Activated naive CD4-positive, alpha-beta T cell treated with anti-CD3 and anti-CD28 coated beads for 36 hours (primary cell): Measurements from ENCODE around the gene C3orf85. TPM values are rescaled to one million over a fixed set of nuclear protein-coding genes. Genes with fewer than 3 reads are reported as not detected.
"Not testable (repeated sequence)": the region's sequence is repeated elsewhere in the genome, so short reads cannot be mapped to it uniquely, and the experiment has no call there.

Experiments
- CTCF ChIA-PET: fragments of 350-600 bp; sonication (Branson Sonifier 250); formaldehyde crosslinking; loops from one replicate; lab custom pipeline; 2021; ENCODE audit warnings: antibody characterized with exemption; lab: Charles Lee
- DNase-seq: peaks from one replicate; pipeline ENCODE4 v3.0.0-alpha.2; 2020
- H3K27ac Mint-ChIP-seq: one replicate; pipeline ENCODE4 v1.8.0; 2021; ENCODE audit warnings: mild to moderate bottlenecking, mixed read lengths
- H3K27me3 Mint-ChIP-seq: one replicate; pipeline ENCODE4 v1.8.0; 2021; ENCODE audit warnings: low read depth, mixed read lengths
- H3K36me3 Mint-ChIP-seq: one replicate; pipeline ENCODE4 v1.8.0; 2021; ENCODE audit warnings: low read depth, mixed read lengths
- H3K4me1 Mint-ChIP-seq: one replicate; pipeline ENCODE4 v1.8.0; 2021; ENCODE audit warnings: low read depth, mixed read lengths
- H3K4me3 Mint-ChIP-seq: one replicate; pipeline ENCODE4 v1.8.0; 2021; ENCODE audit warnings: mild to moderate bottlenecking, moderate library complexity, mixed read lengths
- H3K9me3 Mint-ChIP-seq: one replicate; pipeline ENCODE4 v1.8.0; 2021; ENCODE audit warnings: mixed read lengths
- intact Hi-C: fragments of 100-400 bp; cut with micrococcal nuclease; formaldehyde crosslinking; loops from one replicate; pipeline ENCODE4 v1.15.1; 2023
- total RNA-seq, 2 experiments: library from RNA; stranded (reverse); gene quantifications; one replicate each; pipeline ENCODE4 v1.2.3, GENCODE V29; 2021

The C3orf85 gene
- total RNA-seq, 2 experiments from 2014 or later: not detected

DNA sequence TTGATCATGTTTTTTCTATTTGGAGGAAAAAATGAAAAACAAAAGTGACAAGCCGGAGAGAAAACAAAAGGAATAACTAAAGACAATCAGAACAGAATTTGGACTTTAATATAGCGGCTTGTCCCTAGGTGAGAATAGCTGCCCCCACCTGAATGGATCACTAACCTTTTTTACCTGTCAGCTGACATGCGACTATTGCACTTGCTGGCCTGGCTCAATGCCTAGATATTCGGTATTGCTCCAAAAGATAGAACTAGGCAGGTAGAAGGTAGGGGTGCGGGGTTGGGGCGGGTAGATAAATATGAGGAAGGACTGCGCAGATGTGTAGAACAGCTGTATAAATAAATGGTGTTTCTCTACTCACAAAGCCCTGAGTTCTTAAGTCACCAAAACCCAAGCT is 17.9 kb upstream of the C3orf85 start:
- no peaks in the 10 kb centered on the region for H3K4me1 Mint-ChIP-seq
- peaks cover 7% of the 10 kb centered on the region for H3K27me3 Mint-ChIP-seq
- DNase-seq: no peak
- H3K9me3 Mint-ChIP-seq: no peaks in the 10 kb centered on the region
- CTCF ChIA-PET: no interaction called here
- H3K36me3 Mint-ChIP-seq: no peaks in the 10 kb centered on the region
- no peak overlapping the region for H3K27ac Mint-ChIP-seq
- no peak overlapping the region for H3K4me3 Mint-ChIP-seq
- intact Hi-C loops: no loop called here

DNA sequence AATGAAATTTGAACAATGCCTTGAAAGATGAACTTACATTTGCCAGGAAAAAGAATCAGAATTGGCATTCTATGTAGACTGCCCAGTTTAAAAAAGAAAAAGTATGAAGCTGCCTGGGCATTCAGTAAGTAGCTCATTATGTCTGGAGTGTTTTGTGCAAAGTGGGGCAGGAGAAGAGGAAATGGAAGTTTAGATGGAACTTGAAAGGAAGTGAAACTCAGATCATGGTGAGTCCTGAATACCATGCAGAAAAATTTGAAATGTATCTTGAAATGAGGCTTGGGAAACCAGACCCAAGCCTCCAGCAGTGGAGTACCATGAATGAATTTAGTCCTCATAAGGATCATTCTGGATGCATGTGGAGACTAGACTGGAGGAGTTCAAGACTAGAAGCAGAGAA is 13.8 kb upstream of the C3orf85 start:
- Mint-ChIP-seq H3K36me3 (no peaks in the 10 kb centered on the region), H3K4me3 (no peak overlapping the region), H3K9me3 (no peaks in the 10 kb centered on the region), H3K27me3 (no peaks in the 10 kb centered on the region), H3K4me1 (no peaks in the 10 kb centered on the region), H3K27ac (no peak overlapping the region)
- DNase-seq: no peak
- CTCF ChIA-PET: no interaction called here
- intact Hi-C loops: no loop called here

DNA sequence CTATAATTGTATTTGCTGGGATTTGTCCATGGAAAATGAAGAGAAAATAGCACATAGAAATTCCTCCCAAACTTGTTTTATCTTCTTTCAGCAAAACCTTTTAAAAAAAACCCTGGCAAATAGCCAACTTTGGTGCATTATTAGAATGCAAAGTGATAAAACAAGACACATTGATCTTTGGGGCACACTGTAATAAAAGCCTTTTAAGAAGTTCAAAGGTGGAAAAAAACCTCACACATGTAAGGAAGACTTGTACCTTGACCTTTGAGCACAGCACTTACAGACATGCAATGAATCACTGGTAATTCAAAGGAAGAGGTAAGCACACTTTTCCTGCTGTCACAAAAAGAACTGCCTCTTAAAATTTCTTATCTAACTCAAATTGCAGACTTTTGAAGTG is 10.6 kb upstream of the C3orf85 start:
- Mint-ChIP-seq H3K9me3 (peaks cover 3% of the 10 kb centered on the region), H3K27me3 (no peaks in the 10 kb centered on the region), H3K27ac (no peak overlapping the region), H3K36me3 (no peaks in the 10 kb centered on the region), H3K4me1 (no peaks in the 10 kb centered on the region), H3K4me3 (no peak overlapping the region)
- CTCF ChIA-PET: no interaction called here
- intact Hi-C loops: no loop called here
- DNase-seq: no peak

DNA sequence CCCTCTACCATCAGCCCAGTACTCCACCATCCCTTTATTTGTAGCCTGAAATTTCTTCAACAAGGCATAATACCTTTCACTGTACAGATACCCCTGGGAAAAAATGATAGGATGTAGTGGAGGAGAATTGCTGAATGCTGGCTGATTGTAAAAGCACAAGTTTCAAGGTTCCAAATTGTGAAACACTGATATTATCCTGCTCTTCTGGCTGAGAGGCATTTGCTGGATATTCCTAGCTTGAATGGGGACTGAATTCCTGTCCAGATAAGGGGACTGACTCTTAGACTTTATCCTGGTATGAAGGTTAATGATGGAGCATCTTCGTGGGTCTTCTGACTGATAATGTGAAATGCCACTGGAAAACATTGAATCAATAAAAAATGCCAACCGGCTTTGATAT is 9.0 kb upstream of the C3orf85 start:
- no peaks in the 10 kb centered on the region for H3K36me3 Mint-ChIP-seq
- no peak for DNase-seq
- intact Hi-C loops: no loop called here
- peaks cover 3% of the 10 kb centered on the region for H3K9me3 Mint-ChIP-seq
- no peak overlapping the region for H3K4me3 Mint-ChIP-seq
- CTCF ChIA-PET: no interaction called here
- H3K4me1 Mint-ChIP-seq: no peaks in the 10 kb centered on the region
- no peaks in the 10 kb centered on the region for H3K27me3 Mint-ChIP-seq
- no peak overlapping the region for H3K27ac Mint-ChIP-seq

DNA sequence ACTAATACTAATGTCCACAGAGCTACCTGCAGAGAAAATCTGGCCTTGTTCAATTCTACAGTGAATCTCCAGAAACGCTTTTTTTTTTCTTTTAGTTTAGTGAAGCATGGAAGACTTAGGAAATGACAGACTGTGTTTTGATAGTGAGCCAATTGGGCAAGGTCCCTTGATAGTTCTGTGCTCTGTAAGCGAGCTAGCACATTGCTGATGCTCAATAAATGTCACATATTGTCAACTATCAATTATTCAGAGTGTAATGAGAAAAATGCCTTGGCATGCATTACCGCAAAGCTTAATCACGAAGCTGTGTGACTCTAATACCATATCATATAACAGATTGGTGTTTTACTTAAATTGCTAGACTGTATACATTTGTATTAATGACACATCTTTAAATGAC is 5.2 kb upstream of the C3orf85 start:
- Mint-ChIP-seq H3K4me1 (no peaks in the 10 kb centered on the region), H3K27ac (no peak overlapping the region), H3K36me3 (no peaks in the 10 kb centered on the region), H3K9me3 (peaks cover 3% of the 10 kb centered on the region), H3K4me3 (no peak overlapping the region), H3K27me3 (no peaks in the 10 kb centered on the region)
- CTCF ChIA-PET: no interaction called here
- intact Hi-C loops: no loop called here
- DNase-seq: no peak

DNA sequence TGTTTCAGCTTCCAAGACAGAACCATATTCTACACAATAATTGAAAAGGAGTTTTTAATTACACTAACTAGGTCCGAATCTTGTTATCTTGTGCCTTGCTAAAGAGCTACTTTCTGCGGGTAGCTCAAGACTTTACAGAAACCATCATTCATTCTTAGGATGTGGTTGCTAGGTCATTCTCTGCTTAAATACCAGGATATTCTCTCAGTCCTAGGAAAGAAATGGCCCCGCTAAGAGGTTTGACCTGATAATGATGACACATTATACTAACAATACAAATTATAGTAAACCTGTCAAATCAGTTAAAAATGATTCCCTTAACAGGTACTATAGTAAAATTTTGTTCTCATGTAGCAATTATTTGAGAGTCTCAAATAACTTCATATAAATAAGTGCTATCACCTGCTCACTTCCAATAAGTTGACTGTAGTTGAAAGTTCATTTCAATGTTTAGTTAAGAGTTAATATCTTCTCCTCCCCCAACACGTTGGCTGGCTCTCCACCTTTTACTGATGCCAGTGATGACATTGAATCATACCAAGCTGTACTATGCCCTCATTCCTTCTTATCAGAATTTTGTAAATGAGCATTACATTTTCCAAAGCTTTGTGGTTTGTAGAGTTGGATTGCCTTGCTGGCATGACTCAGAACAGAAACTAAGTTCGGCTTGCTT is 3.6 kb upstream of the C3orf85 start:
- Mint-ChIP-seq H3K9me3 (peaks cover 3% of the 10 kb centered on the region), H3K4me3 (no peak overlapping the region), H3K27me3 (no peaks in the 10 kb centered on the region), H3K4me1 (no peaks in the 10 kb centered on the region), H3K27ac (no peak overlapping the region), H3K36me3 (no peaks in the 10 kb centered on the region)
- CTCF ChIA-PET: interaction anchor here (0.5 to 1.2 kb wide), 3 partner anchors 10 to 343 kb away, joined by 3 to 4 read pairs (median 4); no protein-coding TSS in a partner anchor
- intact Hi-C loops: no loop called here
- no peak for DNase-seq

DNA sequence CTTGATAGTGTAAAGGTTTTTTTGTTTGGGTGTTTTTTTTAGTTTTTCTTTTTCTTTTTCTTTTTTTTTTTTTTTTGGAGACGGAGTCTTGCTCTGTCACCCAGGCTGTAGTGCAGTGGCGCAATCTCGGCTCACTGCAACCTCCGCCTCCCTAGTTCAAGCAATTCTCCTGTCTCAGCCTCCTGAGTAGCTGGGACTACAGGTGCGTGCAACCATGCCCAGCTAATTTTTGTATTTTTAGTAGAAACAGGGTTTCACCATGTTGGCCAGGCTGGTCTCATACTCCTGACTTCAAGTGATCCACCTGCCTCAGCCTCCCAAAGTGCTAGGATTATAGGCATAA is 3.1 kb upstream of the C3orf85 start:
- H3K9me3 Mint-ChIP-seq, H3K4me1 Mint-ChIP-seq, intact Hi-C loops, DNase-seq, H3K27me3 Mint-ChIP-seq, H3K36me3 Mint-ChIP-seq, H3K27ac Mint-ChIP-seq, H3K4me3 Mint-ChIP-seq: not testable (repeated sequence)
- CTCF ChIA-PET: interaction anchor here (1.1 kb wide), 1 partner anchor 10 kb away, joined by 3 read pairs; no protein-coding TSS in a partner anchor

DNA sequence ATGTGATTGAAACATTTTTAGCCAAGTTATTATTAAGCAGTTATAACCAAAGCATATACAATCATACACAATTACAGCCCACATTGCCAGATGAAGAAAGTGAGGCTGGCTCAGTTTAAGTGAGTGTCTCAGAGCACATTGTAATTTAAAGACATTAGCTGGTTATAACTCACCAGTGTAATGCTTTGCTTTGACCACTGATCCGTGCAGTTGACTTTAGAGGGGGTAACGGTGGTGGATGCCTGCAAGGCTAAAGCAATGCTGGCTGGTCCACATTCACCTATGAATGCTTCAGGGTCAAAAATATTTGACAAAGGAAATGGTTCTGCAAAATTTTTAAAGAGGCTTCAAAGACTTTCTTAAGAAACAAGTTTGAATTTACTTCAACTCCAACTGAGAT is 1.2 kb downstream of the C3orf85 start:
- Mint-ChIP-seq H3K9me3 (no peaks in the 10 kb centered on the region), H3K27me3 (no peaks in the 10 kb centered on the region), H3K36me3 (no peaks in the 10 kb centered on the region), H3K4me1 (no peaks in the 10 kb centered on the region), H3K4me3 (no peak overlapping the region), H3K27ac (no peak overlapping the region)
- CTCF ChIA-PET: no interaction called here
- intact Hi-C loops: no loop called here
- no peak for DNase-seq

DNA sequence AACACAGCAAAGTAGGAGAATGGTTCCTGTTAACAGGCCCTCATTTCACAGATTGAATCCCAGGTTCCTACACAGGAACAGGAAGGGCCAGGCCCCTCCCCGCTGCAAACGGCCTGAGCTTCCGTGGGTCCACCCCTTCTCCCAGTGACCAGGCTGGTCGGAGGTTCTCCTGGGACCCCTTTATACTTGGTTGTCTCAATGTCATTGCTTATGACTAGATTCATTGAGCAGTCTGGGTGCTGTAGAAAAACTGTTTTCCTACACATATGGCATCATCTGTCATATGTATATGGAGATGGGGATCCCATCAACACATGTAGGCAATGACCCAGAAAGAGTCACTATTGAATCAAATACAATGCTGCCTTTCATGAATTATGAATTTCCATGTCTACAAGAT is 3.8 kb downstream of the C3orf85 start:
- H3K27me3 Mint-ChIP-seq: peaks cover 4% of the 10 kb centered on the region

DNA sequence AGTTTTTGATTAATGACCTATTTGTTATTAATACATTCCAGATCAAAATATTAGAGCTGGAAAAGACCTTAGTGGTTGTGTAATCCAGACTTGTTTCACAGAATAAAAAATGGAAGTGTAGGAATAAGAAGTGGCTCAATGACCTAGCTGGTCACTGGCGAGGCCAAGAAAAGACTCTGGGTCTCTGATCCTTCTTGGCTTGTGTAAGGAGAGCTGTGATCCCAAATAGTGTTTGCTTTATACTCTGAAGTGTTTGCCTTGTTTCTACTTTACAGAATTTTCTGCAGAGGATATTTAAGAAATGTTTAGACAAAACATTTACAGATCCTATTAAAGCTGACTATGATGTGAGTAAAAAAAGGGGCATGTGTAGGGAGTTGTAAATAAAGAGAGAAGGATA is 7.1 kb downstream of the C3orf85 start:
- H3K4me1 Mint-ChIP-seq: no peaks in the 10 kb centered on the region
- H3K27me3 Mint-ChIP-seq: peaks cover 4% of the 10 kb centered on the region
- CTCF ChIA-PET: interaction anchor here (1.0 kb wide), 1 partner anchor 11 kb away, joined by 3 read pairs; no protein-coding TSS in a partner anchor
- H3K4me3 Mint-ChIP-seq: no peak overlapping the region
- no peak for DNase-seq
- intact Hi-C loops: no loop called here
- no peak overlapping the region for H3K27ac Mint-ChIP-seq
- H3K36me3 Mint-ChIP-seq: no peaks in the 10 kb centered on the region
- peaks cover 2% of the 10 kb centered on the region for H3K9me3 Mint-ChIP-seq

More for the DNA sequence above, 3.8 kb downstream of the C3orf85 start:
- Mint-ChIP-seq H3K36me3 (no peaks in the 10 kb centered on the region), H3K4me3 (no peak overlapping the region), H3K4me1 (no peaks in the 10 kb centered on the region), H3K9me3 (no peaks in the 10 kb centered on the region), H3K27ac (no peak overlapping the region)
- intact Hi-C loops: no loop called here
- no peak for DNase-seq
- CTCF ChIA-PET: no interaction called here

DNA sequence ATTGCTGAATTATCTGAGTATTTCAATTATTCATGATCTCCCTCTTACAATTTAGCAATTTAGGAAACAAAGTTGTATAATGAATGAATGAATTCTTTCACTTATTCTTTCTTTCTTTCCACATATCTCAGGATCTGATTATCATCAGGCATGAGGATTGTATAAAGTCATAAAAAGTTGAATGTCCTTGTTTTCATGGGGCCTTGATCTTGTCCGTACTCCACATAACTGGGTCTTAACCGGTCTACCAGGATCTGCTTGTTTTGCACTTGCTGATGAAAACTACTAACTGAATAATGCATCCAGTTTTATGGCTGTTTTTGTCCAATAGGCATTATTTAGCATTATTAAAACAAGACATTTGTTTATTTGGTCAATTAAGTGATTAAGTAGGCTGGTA is 12.6 kb downstream of the C3orf85 start:
- intact Hi-C loops: no loop called here
- DNase-seq: no peak
- CTCF ChIA-PET: no interaction called here

DNA sequence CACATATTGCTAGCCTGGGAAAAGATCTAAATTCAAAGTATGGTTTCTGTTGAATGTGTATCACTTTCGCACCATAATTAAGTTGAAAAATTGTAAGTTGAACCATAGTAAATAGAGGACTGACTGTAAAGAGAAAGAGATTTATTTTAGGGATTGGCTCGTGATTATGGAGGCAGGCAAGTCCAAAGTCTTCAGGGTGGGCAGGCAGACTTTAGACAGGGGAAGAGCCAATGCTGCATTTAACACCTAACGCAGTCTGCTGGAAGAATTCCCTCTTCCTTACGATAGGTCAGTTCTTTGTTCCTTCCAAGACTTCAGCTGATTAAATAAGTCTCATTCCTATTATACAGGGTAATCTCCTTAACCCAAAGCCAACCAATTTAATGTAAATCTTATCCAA is 15.8 kb downstream of the C3orf85 start:
- no peaks in the 10 kb centered on the region for H3K36me3 Mint-ChIP-seq

More for the DNA sequence above, 12.6 kb downstream of the C3orf85 start:
- no peak overlapping the region for H3K4me3 Mint-ChIP-seq
- H3K36me3 Mint-ChIP-seq: no peaks in the 10 kb centered on the region
- peaks cover 2% of the 10 kb centered on the region for H3K9me3 Mint-ChIP-seq
- no peak overlapping the region for H3K27ac Mint-ChIP-seq
- H3K27me3 Mint-ChIP-seq: peaks cover 7% of the 10 kb centered on the region
- H3K4me1 Mint-ChIP-seq: no peaks in the 10 kb centered on the region

DNA sequence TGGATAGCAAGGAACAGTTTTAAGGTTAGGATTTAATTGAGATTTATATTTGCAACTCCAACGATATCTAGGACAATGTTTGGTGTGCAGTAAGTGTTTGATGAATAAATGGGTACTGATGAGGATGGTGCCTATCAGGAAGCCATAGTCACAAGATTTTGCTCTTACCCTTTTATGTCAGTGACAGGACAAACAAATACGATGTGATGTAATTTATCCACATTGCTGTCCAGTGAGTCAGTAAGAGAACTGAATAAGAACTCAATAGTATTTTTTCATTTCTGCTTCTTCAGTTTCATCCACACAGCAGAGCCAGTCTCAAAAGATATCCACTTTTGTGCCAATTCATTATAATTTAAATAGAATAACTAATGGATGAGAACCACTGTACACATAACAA is 18.5 kb downstream of the C3orf85 start:
- Mint-ChIP-seq H3K27ac (no peak overlapping the region), H3K4me1 (no peaks in the 10 kb centered on the region), H3K9me3 (no peaks in the 10 kb centered on the region), H3K36me3 (no peaks in the 10 kb centered on the region), H3K4me3 (no peak overlapping the region), H3K27me3 (peaks cover 3% of the 10 kb centered on the region)
- no peak for DNase-seq
- intact Hi-C loops: no loop called here
- CTCF ChIA-PET: no interaction called here

More for the DNA sequence above, 15.8 kb downstream of the C3orf85 start:
- CTCF ChIA-PET: no interaction called here
- Mint-ChIP-seq H3K4me1 (no peaks in the 10 kb centered on the region), H3K4me3 (no peak overlapping the region), H3K27me3 (peaks cover 3% of the 10 kb centered on the region), H3K9me3 (no peaks in the 10 kb centered on the region), H3K27ac (no peak overlapping the region)
- intact Hi-C loops: no loop called here
- DNase-seq: no peak
